Lower leg skin (tissue), 4 donors: ENCODE measurements around the gene PEAR1. TPM values are rescaled to one million over a fixed set of nuclear protein-coding genes. Genes with fewer than 3 reads are reported as not detected.

Experiments used
- DNase-seq, 2 donors: peaks; one replicate each; pipeline ENCODE4 v3.0.0-alpha.2; 2019; ENCODE audit warnings: low spot score in 2 of 2
- H3K4me3 ChIP-seq: fragments of 200-600 bp; sonication (generic); 2 replicates; pipeline ENCODE4 v1.5.1; 2017; ENCODE audit warnings: mild to moderate bottlenecking, low read depth; ENCODE audit not compliant: poor library complexity, severe bottlenecking
- CTCF ChIP-seq, 3 donors: fragments of 450-650 bp; IDR thresholded peaks; one replicate each; pipeline ENCODE4 v1.5.1; 2016; ENCODE audit warnings: antibody characterized with exemption in 3 of 3, mild to moderate bottlenecking in 3 of 3, moderate library complexity in 2 of 3
- POLR2A ChIP-seq, 2 donors: fragments of 450-650 bp; IDR thresholded peaks; one replicate each; pipeline ENCODE4 v1.6.1; 2016 to 2017; ENCODE audit warnings: antibody characterized with exemption in 2 of 2, mild to moderate bottlenecking in 1 of 2, moderate library complexity in 1 of 2
- WGBS, 2 donors: methylation state at CpG; one replicate each; pipeline ENCODE4 v1.1.5; 2018; 5-methylcytosine and 5-hydroxymethylcytosine counted together
- intact Hi-C: fragments of 100-400 bp; cut with DNase I; formaldehyde crosslinking; loops from one replicate; pipeline ENCODE4 v1.15.0; 2023; ENCODE audit warnings: low total_unique reads
- total RNA-seq, 4 donors: library from RNA; depleted of rRNA; stranded (reverse); fragments of >200 nt; gene quantifications; one replicate each; pipeline ENCODE4 v1.1.0, GENCODE V29; 2016

PEAR1 gene
- total RNA-seq, 4 donors from 2014 or later: 2.1 to 10.2 (median 6.6) TPM

DNA sequence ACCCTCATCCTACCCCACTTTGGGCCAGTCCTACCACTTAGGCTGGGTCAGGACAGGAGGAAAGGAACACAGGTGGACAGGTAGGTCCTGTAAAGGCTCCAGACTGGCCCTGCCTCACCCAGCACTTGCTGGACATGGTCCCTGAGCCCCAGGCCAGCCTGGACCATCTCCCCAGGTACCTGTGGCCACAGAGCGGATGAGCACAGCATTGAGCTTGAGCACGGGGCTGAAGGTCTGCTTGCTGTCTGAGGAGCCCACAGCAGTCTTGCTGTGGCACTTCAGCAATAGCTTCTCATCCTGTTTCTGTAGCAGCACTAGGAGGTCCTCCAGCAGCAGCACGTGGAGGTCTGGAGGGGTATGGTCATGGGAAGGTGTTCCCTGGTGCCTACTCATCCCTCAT is 50.2 kb downstream of the PEAR1 start:
- no peak overlapping the region for H3K4me3 ChIP-seq
- WGBS, 2 donors: 97 to 100% methylated on average over 3 of the region's 3 CpGs
- intact Hi-C loops: no loop called here
- TF ChIP-seq POLR2A (IDR thresholded peaks at IDR 0.05): no peak
- no peak for TF ChIP-seq CTCF (IDR thresholded peaks at IDR 0.05)
- no peak for DNase-seq

GRCh38 chr1:156944268-156944667 is 50.8 kb downstream of the PEAR1 start:
- DNase-seq: no peak
- TF ChIP-seq CTCF (IDR thresholded peaks at IDR 0.05) (no peak), POLR2A (IDR thresholded peaks at IDR 0.05) (no peak)
- 100% methylated on average over 1 of the region's 1 CpG for WGBS, 2 donors
- intact Hi-C loops: no loop called here
- H3K4me3 ChIP-seq: no peak overlapping the region

DNA sequence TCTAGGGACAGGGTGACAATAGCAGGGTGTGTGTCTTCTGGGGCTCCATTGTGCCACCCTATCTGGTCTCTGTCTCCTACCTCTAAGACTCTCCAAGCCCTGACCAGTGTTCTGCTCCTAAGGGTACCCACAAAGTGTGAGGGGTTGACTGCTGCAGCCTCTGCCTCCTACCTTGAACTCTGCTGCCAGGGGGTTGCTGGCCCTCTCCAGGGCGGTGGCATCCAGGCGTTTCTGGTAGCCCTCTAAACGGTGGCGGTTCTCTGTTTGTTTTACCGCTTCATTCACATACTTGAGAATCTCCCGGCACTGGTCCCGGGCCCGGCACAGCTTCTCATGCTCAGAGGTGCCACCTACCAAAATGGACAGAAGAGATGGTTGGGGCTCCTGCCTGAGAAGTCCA is 51.3 kb downstream of the PEAR1 start:
- H3K4me3 ChIP-seq: no peak overlapping the region
- intact Hi-C loops: no loop called here
- no peak for DNase-seq
- WGBS, 2 donors: 93 to 95% methylated on average over 8 of the region's 8 CpGs
- TF ChIP-seq POLR2A (IDR thresholded peaks at IDR 0.05): no peak
- TF ChIP-seq CTCF (IDR thresholded peaks at IDR 0.05): no peak

DNA sequence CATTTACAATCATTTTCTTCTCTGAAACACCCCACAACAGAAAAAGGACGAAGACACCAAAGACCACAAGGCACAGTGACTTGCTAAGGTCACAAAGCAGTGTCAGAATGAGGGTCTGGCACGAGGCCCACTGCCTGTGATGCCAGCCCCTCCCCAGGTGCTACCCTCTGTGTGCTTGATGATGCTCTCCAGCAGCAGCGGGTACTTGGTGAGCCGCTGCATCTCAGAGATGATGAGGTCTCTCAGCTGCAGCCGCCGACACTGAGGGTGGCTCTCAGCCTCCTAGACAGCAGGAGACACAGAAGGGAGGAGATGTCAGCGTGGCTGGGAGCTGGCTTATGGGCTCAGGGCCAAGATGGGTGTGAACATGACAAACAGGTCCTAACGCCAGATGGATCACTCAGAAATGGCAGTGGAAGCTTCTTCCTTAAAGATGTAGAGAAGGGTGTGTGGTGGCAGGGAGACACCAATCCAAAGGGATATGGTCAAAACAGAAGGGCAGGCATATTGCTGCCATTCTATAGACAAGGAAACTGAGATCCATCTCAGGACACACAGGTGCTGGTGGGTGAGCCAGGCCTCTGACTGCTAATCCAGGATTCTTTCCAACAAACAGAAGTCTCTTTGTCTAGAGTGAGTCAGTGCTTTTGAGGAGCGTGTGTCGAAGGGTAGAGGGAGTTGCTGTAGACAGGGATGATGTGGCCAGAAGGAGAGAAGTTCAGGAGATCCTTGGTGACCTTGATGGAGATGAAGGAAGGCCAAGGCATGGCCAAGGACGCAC is 52.6 kb downstream of the PEAR1 start:
- intact Hi-C loops: no loop called here
- 61 to 62% methylated on average over 8 to 11 of the region's 11 CpGs for WGBS, 2 donors

DNA sequence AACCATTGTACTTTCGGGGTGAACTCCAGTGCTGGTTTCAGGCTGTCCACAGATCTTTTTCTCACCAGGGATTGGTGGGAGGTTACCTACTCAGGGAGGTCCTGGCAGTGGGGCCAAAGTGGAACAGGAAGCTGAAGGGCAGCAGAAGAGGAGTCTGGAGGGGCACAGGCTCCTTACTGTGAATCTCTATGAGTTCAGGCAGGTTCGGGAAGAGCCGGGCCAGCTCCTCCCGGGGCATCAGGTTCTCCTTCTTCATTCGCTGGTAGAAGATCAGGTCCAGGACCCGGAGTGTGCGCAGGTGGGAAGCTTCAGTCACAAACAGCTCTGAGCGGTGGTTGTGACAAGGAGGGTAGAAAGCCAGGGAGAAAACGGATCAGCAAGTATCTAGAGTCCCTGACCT is 53.6 kb downstream of the PEAR1 start:
- 95 to 97% methylated on average over 9 of the region's 9 CpGs for WGBS, 2 donors
- no peak overlapping the region for H3K4me3 ChIP-seq
- no peak for DNase-seq
- intact Hi-C loops: no loop called here
- no peak for TF ChIP-seq POLR2A (IDR thresholded peaks at IDR 0.05)
- no peak for TF ChIP-seq CTCF (IDR thresholded peaks at IDR 0.05)

More for the DNA sequence above, 52.6 kb downstream of the PEAR1 start:
- TF ChIP-seq POLR2A (IDR thresholded peaks at IDR 0.05) (no peak), CTCF (IDR thresholded peaks at IDR 0.05) (no peak)
- H3K4me3 ChIP-seq: no peak overlapping the region
- DNase-seq: no peak
